B cell (primary cell): ENCODE data around the gene PRRT2. TPM values are rescaled to one million over a fixed set of nuclear protein-coding genes. Genes with fewer than 3 reads are reported as not detected.

Experiments
- ATAC-seq: fragments of 200-7000 bp; cut with Tn5 transposase; one replicate; pipeline ENCODE4 v1.10.0; 2021; ENCODE audit warnings: low read depth, mild to moderate bottlenecking, moderate number of reproducible peaks, moderate library complexity
- CTCF ChIA-PET: fragments of 350-600 bp; sonication (Branson Sonifier 250); formaldehyde crosslinking; loops from one replicate; lab custom pipeline; 2021; ENCODE audit warnings: antibody characterized with exemption, inconsistent platforms; lab: Charles Lee
- POLR2A ChIA-PET: fragments of 350-600 bp; sonication (Branson Sonifier 250); formaldehyde crosslinking; loops from one replicate; lab custom pipeline; 2021; ENCODE audit warnings: antibody characterized with exemption; lab: Charles Lee
- DNase-seq: peaks from one replicate; pipeline ENCODE4 v3.0.0; 2013
- H2AFZ ChIP-seq: 2 replicates; pipeline ENCODE4 v1.6.1; 2012; ENCODE audit warnings: mild to moderate bottlenecking, low read depth, low read length; ENCODE audit not compliant: insufficient read depth, poor library complexity, severe bottlenecking
- H3K27ac ChIP-seq, 2 donors: 1 replicate in 1 of 2; 2 replicates in 1 of 2; pipeline ENCODE4 v1.5.1; 2012 to 2013; ENCODE audit warnings: low read length in 2 of 2, mild to moderate bottlenecking in 2 of 2, moderate library complexity in 1 of 2
- H3K27me3 ChIP-seq, 4 experiments: fragments of 200-600 bp in 1 of 4; sonication (generic) in 1 of 4; replicated peaks in 1 of 4; 1 replicate in 2 of 4; 2 replicates in 2 of 4; pipeline versions ENCODE4 v1.6.1 to v1.7.0; 2013 to 2016; ENCODE audit warnings: low read length in 3 of 4, mild to moderate bottlenecking in 2 of 4, mixed read lengths in 1 of 4, moderate library complexity in 1 of 4; ENCODE audit not compliant: insufficient read depth in 4 of 4, control insufficient read depth in 3 of 4; ENCODE audit errors: control extremely low read depth in 1 of 4
- H3K36me3 ChIP-seq, 2 experiments: replicated peaks in 1 of 2; 1 replicate in 1 of 2; 2 replicates in 1 of 2; pipeline versions ENCODE4 v1.6.1 to v1.7.1; 2013; ENCODE audit warnings: low read length in 1 of 2; ENCODE audit not compliant: insufficient read depth in 2 of 2, control insufficient read depth in 1 of 2; ENCODE audit errors: control extremely low read depth in 1 of 2, extremely low read depth in 1 of 2
- H3K4me1 ChIP-seq, 2 donors: fragments of 200-600 bp in 1 of 2; sonication (generic) in 1 of 2; 1 replicate in 1 of 2; 2 replicates in 1 of 2; pipeline versions ENCODE4 v1.5.1 to v1.6.1; 2013 to 2017; ENCODE audit warnings: low read length in 2 of 2; ENCODE audit not compliant: control insufficient read depth in 2 of 2, insufficient read depth in 2 of 2
- H3K4me2 ChIP-seq: replicated peaks from 2 replicates; pipeline ENCODE3; 2012; ENCODE audit warnings: mild to moderate bottlenecking, low read depth, low read length; ENCODE audit not compliant: poor library complexity, severe bottlenecking
- H3K4me3 ChIP-seq, 5 experiments: fragments of 200-600 bp in 1 of 5; sonication (generic) in 1 of 5; 1 replicate in 3 of 5; 2 replicates in 2 of 5; pipeline versions ENCODE4 v1.5.1 to v1.7.0; 2011 to 2016; ENCODE audit warnings: low read length in 4 of 5, mild to moderate bottlenecking in 4 of 5, low read depth in 2 of 5, control low read depth in 1 of 5, moderate library complexity in 1 of 5; ENCODE audit not compliant: insufficient read depth in 1 of 5; ENCODE audit errors: control extremely low read depth in 1 of 5, extremely low read depth in 1 of 5
- H3K79me2 ChIP-seq: fragments of 200-600 bp; sonication (generic); one replicate; pipeline ENCODE4 v1.6.0; 2016; ENCODE audit warnings: low read length; ENCODE audit not compliant: control insufficient read depth, insufficient read depth
- H3K9ac ChIP-seq: fragments of 200-600 bp; sonication (generic); 2 replicates; pipeline ENCODE4 v1.6.1; 2017; ENCODE audit warnings: mild to moderate bottlenecking, low read length, moderate library complexity
- H3K9me3 ChIP-seq, 3 donors: one replicate each; pipeline versions ENCODE4 v1.6.1 to v1.7.1; 2013; ENCODE audit warnings: low read length in 2 of 3; ENCODE audit not compliant: control insufficient read depth in 2 of 3, insufficient read depth in 1 of 3; ENCODE audit errors: control extremely low read depth in 1 of 3
- H4K20me1 ChIP-seq: 2 replicates; pipeline ENCODE4 v1.6.0; 2012; ENCODE audit warnings: mild to moderate bottlenecking, low read length; ENCODE audit not compliant: insufficient read depth, control insufficient read depth, poor library complexity, severe bottlenecking
- H3K27ac Mint-ChIP-seq: one replicate; pipeline ENCODE4 v1.8.0; 2021; ENCODE audit warnings: mixed read lengths
- H3K27me3 Mint-ChIP-seq: one replicate; pipeline ENCODE4 v1.8.0; 2021; ENCODE audit warnings: mixed read lengths
- H3K4me1 Mint-ChIP-seq: one replicate; pipeline ENCODE4 v1.8.0; 2021; ENCODE audit warnings: mixed read lengths
- H3K4me3 Mint-ChIP-seq: one replicate; pipeline ENCODE4 v1.8.0; 2021; ENCODE audit warnings: mixed read lengths
- H3K9me3 Mint-ChIP-seq: one replicate; pipeline ENCODE4 v1.8.0; 2022; ENCODE audit warnings: mixed read lengths; ENCODE audit not compliant: insufficient read depth
- CTCF ChIP-seq: fragments of 200-600 bp; IDR thresholded peaks from one replicate; pipeline ENCODE4 v1.8.0; 2022; ENCODE audit warnings: antibody characterized with exemption, mild to moderate bottlenecking
- EZH2 ChIP-seq: IDR thresholded peaks from 2 replicates; pipeline ENCODE4 v1.6.1; 2012; ENCODE audit warnings: borderline replicate concordance, low read depth, mild to moderate bottlenecking, moderate library complexity, low read length; ENCODE audit not compliant: insufficient read depth, poor library complexity, severe bottlenecking
- WGBS: methylation state at CpG from one replicate; pipeline ENCODE4 v1.1.5; 2013; ENCODE audit warnings: missing lambda C conversion rate; ENCODE audit not compliant: insufficient coverage; 5-methylcytosine and 5-hydroxymethylcytosine counted together
- intact Hi-C: fragments of 100-400 bp; cut with micrococcal nuclease; formaldehyde crosslinking; loops from one replicate; pipeline ENCODE4 v1.10.0; 2022
- polyA plus RNA-seq: library from polyadenylated mRNA; depleted of rRNA; stranded (reverse); fragments of >200 nt; gene quantifications from 2 replicates; pipeline ENCODE4 v1.2.3, GENCODE V29; 2012
- total RNA-seq, 2 donors: library from RNA; stranded (reverse); fragments of 120-200 nt in 1 of 2; gene quantifications; 1 replicate in 1 of 2; 2 replicates in 1 of 2; pipeline versions ENCODE4 v1.2.3 to v1.2.4, GENCODE V29; 2013 to 2022

The PRRT2 gene
- total and polyA plus RNA-seq, 2 donors (not counting 1 experiment from before 2014, with no cell fraction given), result 0.79 to 3.1 TPM

GRCh38 chr16:29809031-29809747, 2.8 kb upstream of the PRRT2 start:
- Mint-ChIP-seq H3K27me3 (no peaks in the 10 kb centered on the region), H3K4me1 (peaks cover 51% of the 10 kb centered on the region), H3K27ac (peak overlapping the region; percentile 61), H3K4me3 (peak overlapping the region; percentile 50), H3K9me3 (no peaks in the 10 kb centered on the region)
- intact Hi-C loops, result loop anchor here (5.0 kb wide), 1 partner anchor 107 kb away; no protein-coding TSS in a partner anchor
- POLR2A ChIA-PET, result interaction anchor here (1.0 to 2.1 kb wide), 2 partner anchors 10 to 19 kb away, joined by 3 to 7 read pairs; no protein-coding TSS in a partner anchor
- H3K36me3 ChIP-seq, result peaks cover 2 to 18% of the 10 kb centered on the region in 2 experiments
- peaks cover 37% of the 10 kb centered on the region for H3K79me2 ChIP-seq
- H3K4me3 ChIP-seq, result no peak overlapping the region
- peaks cover 39% of the 10 kb centered on the region for H4K20me1 ChIP-seq
- ATAC-seq, result no peak
- peak overlapping the region; percentile 63 for H3K9ac ChIP-seq
- CTCF ChIA-PET, result interaction anchor here (0.8 to 3.8 kb wide), 5 partner anchors 9 to 108 kb away, joined by 3 to 66 read pairs (median 28); partner anchors contain the start of genes MVP and PAGR1
- peak overlapping the region; percentile 99 for H3K4me2 ChIP-seq
- peaks cover 58 to 62% of the 10 kb centered on the region in 2 donors for H3K4me1 ChIP-seq
- WGBS, result 91% methylated on average over 28 of the region's 31 CpGs
- H3K9me3 ChIP-seq, result peaks cover 0 to 5% (median 0%) of the 10 kb centered on the region in 3 donors
- no peak overlapping the region for H2AFZ ChIP-seq
- H3K27me3 ChIP-seq, result peaks cover 0 to 13% (median 5%) of the 10 kb centered on the region in 4 experiments
- TF ChIP-seq EZH2 (no peak), CTCF (no peak)
- no peak for DNase-seq
- H3K27ac ChIP-seq, result no peak overlapping the region
